Uterus (tissue), 4 donors: ENCODE measurements around the gene UVRAG. TPM values are rescaled to one million over a fixed set of nuclear protein-coding genes. Genes with fewer than 3 reads are reported as not detected.

ENCODE experiments used
- DNase-seq, 2 donors: peaks; one replicate each; pipeline ENCODE4 v3.0.0-alpha.2; 2019 to 2020
- H3K27ac ChIP-seq, 2 donors: fragments of 200-600 bp; sonication (generic); 1 replicate in 1 of 2; 2 replicates in 1 of 2; pipeline ENCODE4 v1.5.1; 2016 to 2018
- H3K27me3 ChIP-seq, 2 donors: fragments of 200-600 bp; sonication (generic); one replicate each; pipeline ENCODE4 v1.5.1; 2018 to 2019; ENCODE audit warnings: control low read depth in 1 of 2
- H3K36me3 ChIP-seq, 2 donors: fragments of 200-600 bp; sonication (generic); one replicate each; pipeline ENCODE4 v1.5.1; 2019; ENCODE audit warnings: control low read depth in 1 of 2
- H3K4me1 ChIP-seq, 2 donors: fragments of 200-600 bp; sonication (generic); one replicate each; pipeline ENCODE4 v1.5.1; 2018 to 2019; ENCODE audit warnings: control low read depth in 1 of 2
- H3K4me3 ChIP-seq, 2 donors: fragments of 200-600 bp; sonication (generic); 1 replicate in 1 of 2; 2 replicates in 1 of 2; pipeline ENCODE4 v1.5.1; 2018 to 2019; ENCODE audit warnings: mild to moderate bottlenecking in 1 of 2
- H3K9me3 ChIP-seq, 2 donors: fragments of 200-600 bp; sonication (generic); one replicate each; pipeline ENCODE4 v1.5.1; 2019; ENCODE audit warnings: control low read depth in 1 of 2
- POLR2A ChIP-seq, 2 donors: fragments of 450-650 bp; IDR thresholded peaks; one replicate each; pipeline ENCODE4 v1.6.1; 2016; ENCODE audit warnings: antibody characterized with exemption in 2 of 2, mild to moderate bottlenecking in 1 of 2, moderate library complexity in 1 of 2
- intact Hi-C: fragments of 100-400 bp; cut with DNase I; formaldehyde crosslinking; loops from one replicate; pipeline ENCODE4 v1.15.1; 2023; ENCODE audit warnings: low total_unique reads
- total RNA-seq, 4 donors: library from RNA; depleted of rRNA in 3 of 4; stranded (reverse); fragments of >200 nt in 3 of 4; gene quantifications; one replicate each; pipeline versions ENCODE4 v1.1.0 to v1.2.4, GENCODE V29; 2014 to 2023
- TF ChIP-seq, protein P1 (sequence below), 4 experiments: fragments of 200-600 bp in 2 of 4; fragments of 450-650 bp in 2 of 4; sonication (generic) in 2 of 4; IDR thresholded peaks; one replicate each; pipeline ENCODE4 v1.5.1; 2016 to 2019; ENCODE audit warnings: antibody characterized with exemption in 4 of 4, mild to moderate bottlenecking in 2 of 4, moderate library complexity in 1 of 4
- donor health status: DM: yes; HTN: yes; CAD: no.

UVRAG gene
- total RNA-seq, 4 donors from 2014 or later, result 14.9 to 42.9 (median 26.4) TPM

DNA sequence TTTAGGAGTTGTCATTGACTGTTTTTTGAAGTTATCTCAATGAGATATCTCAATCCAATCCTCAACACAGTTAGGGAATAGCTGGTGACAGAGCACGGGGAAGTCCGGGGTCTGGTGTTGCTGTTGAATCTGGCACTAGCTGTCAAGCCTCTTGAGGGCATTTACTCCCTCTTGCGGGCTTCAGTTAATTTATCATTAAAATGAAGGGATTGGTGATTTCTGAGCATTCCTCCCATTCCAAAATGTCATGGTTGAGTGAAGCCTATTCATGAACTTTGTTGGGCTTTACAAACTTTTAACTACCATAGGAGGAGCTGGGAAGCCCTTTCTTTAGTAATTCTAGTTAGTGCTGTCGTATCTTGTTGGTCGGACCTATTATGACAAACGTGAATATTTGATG lies 40.2 kb downstream of the UVRAG start:
- Histone ChIP-seq H3K4me1 (peaks cover under 1 to 15% of the 10 kb centered on the region in 2 donors), H3K9me3 (no peaks in the 10 kb centered on the region), H3K4me3 (no peak overlapping the region), H3K27ac (no peak overlapping the region), H3K36me3 (no peaks in the 10 kb centered on the region), H3K27me3 (no peaks in the 10 kb centered on the region)
- DNase-seq, result no peak
- TF ChIP-seq, protein P1, sequence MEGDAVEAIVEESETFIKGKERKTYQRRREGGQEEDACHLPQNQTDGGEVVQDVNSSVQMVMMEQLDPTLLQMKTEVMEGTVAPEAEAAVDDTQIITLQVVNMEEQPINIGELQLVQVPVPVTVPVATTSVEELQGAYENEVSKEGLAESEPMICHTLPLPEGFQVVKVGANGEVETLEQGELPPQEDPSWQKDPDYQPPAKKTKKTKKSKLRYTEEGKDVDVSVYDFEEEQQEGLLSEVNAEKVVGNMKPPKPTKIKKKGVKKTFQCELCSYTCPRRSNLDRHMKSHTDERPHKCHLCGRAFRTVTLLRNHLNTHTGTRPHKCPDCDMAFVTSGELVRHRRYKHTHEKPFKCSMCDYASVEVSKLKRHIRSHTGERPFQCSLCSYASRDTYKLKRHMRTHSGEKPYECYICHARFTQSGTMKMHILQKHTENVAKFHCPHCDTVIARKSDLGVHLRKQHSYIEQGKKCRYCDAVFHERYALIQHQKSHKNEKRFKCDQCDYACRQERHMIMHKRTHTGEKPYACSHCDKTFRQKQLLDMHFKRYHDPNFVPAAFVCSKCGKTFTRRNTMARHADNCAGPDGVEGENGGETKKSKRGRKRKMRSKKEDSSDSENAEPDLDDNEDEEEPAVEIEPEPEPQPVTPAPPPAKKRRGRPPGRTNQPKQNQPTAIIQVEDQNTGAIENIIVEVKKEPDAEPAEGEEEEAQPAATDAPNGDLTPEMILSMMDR (IDR thresholded peaks at IDR 0.05), result no peak
- TF ChIP-seq POLR2A (IDR thresholded peaks at IDR 0.05), result no peak
- intact Hi-C loops, result no loop called here

DNA sequence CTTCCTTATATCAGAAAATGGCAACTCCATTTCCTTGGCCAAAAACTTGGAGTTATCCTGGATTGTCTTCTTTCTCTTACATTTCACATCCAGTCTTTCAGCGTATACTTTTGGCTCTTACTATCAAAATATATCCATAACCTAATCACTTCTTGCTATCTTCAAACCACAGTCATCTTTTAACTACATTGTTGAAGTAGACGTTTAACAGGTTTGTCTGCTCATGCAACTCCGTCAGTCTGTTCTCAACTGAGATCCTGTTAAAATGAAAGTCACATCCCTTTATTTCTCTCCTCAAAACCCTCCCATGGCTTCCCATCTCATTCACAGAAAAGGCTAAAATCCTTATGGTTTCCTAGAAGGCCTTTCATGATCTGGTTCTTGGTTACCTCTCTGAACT lies 41.9 kb downstream of the UVRAG start:
- no peaks in the 10 kb centered on the region for H3K36me3 ChIP-seq
- no peak for TF ChIP-seq POLR2A (IDR thresholded peaks at IDR 0.05)
- TF ChIP-seq, protein P1 (IDR thresholded peaks at IDR 0.05), result no peak
- H3K4me3 ChIP-seq, result no peak overlapping the region
- H3K27me3 ChIP-seq, result no peaks in the 10 kb centered on the region
- H3K4me1 ChIP-seq, result peaks cover 0 to 15% of the 10 kb centered on the region in 2 donors
- no peaks in the 10 kb centered on the region for H3K9me3 ChIP-seq
- DNase-seq, result no peak
- H3K27ac ChIP-seq, result no peak overlapping the region
- intact Hi-C loops, result no loop called here

DNA sequence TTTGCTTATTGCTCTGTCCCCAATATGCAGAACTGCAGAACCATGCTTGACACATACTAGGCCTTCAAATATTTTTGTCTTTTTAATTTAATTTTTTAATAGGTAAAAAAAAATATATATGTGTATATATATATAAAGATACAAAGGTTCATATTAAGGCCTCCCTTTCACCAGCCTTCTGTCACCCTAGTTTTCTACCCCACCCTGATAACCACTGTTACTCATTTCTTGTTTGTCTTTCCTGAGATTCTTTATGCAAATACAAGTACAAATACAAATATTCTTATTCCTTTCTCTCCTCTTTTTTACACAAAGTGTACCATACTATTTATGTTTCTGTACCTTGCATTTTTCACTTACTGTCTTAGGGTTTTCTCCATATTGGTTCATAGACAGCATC lies 43.0 kb downstream of the UVRAG start:
- no peak for TF ChIP-seq POLR2A (IDR thresholded peaks at IDR 0.05)
- TF ChIP-seq, protein P1 (IDR thresholded peaks at IDR 0.05), result no peak
- Histone ChIP-seq H3K4me1 (peaks cover 0 to 9% of the 10 kb centered on the region in 2 donors), H3K27me3 (no peaks in the 10 kb centered on the region), H3K4me3 (no peak overlapping the region), H3K27ac (no peak overlapping the region), H3K9me3 (no peaks in the 10 kb centered on the region), H3K36me3 (no peaks in the 10 kb centered on the region)
- no peak for DNase-seq
- intact Hi-C loops, result no loop called here

DNA sequence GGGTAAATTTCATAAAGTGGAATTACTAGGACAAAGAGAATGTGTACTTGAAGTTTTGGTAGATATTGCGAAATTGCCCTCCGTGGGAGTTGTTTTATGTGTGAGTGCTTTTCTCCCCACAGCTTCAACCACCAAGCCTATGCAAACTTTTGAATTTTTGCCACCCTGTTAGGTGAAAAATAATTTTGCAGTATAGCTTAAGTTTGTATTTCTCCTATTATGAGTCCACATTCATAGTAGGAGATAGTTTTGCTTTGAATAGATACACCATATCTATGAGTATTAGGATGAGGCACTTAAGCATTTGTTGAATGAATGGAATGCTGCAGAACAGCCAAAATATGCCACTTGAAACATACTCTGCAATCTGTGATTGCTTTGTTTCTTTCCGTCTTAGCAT lies 43.6 kb downstream of the UVRAG start:
- Histone ChIP-seq H3K4me3 (no peak overlapping the region), H3K27me3 (no peaks in the 10 kb centered on the region), H3K27ac (no peak overlapping the region), H3K36me3 (no peaks in the 10 kb centered on the region), H3K9me3 (no peaks in the 10 kb centered on the region), H3K4me1 (peaks cover 0 to 9% of the 10 kb centered on the region in 2 donors)
- no peak for TF ChIP-seq POLR2A (IDR thresholded peaks at IDR 0.05)
- TF ChIP-seq, protein P1 (IDR thresholded peaks at IDR 0.05), result no peak
- DNase-seq, result no peak
- intact Hi-C loops, result no loop called here

DNA sequence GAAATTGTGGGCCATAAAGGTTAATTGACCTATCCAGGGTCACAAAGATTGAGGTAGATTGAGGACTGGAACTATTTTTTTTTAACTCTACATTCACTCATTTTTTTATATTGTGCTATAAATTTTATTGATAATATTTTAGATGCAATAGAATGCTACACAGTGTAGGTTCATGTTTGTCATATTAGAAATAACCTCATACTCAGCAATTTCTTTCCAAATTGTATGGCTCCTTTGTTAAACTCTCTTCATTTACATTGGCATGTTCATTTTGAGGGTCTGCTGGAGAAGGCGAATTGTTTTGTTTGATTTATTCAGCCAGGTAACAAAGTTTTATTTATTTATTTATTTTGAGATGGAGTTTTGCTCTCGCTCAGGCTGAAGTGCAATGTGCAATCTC lies 44.6 kb downstream of the UVRAG start:
- intact Hi-C loops, result no loop called here
- DNase-seq, result no peak
- Histone ChIP-seq H3K4me1 (peaks cover 0 to 9% of the 10 kb centered on the region in 2 donors), H3K9me3 (no peaks in the 10 kb centered on the region), H3K27me3 (no peaks in the 10 kb centered on the region), H3K36me3 (no peaks in the 10 kb centered on the region), H3K4me3 (no peak overlapping the region), H3K27ac (no peak overlapping the region)
- no peak for TF ChIP-seq POLR2A (IDR thresholded peaks at IDR 0.05)
- TF ChIP-seq, protein P1 (IDR thresholded peaks at IDR 0.05), result no peak
